A172 (cell line): Measurements from ENCODE around the gene HDGFL2. TPM values are rescaled to one million over a fixed set of nuclear protein-coding genes. Genes with fewer than 3 reads are reported as not detected.

Experiments used
- DNase-seq: peaks from one replicate; pipeline ENCODE4 v3.0.0-alpha.2; 2015; ENCODE audit warnings: low spot score
- total RNA-seq: library from RNA; depleted of rRNA; stranded (reverse); fragments of >200 nt; shearing (Covaris generic); gene quantifications from 2 replicates; pipeline ENCODE4 v1.2.3, GENCODE V29; 2014; rRNA removed

Gene HDGFL2
- total RNA-seq, result 53.9 and 88.2 TPM in 2 replicates

GRCh38 chr19:4472174-4472974 is at the start of gene HDGFL2:
Gene HDGFL2 (plus strand): TSS chr19:4472297. CDS start chr19:4472351, 54 bp downstream.
- DNase-seq, result no peak

- no peak for DNase-seq
Observed at GRCh38 chr19:4423416-4424126, 48.5 kb upstream of the HDGFL2 start.

GRCh38 chr19:4425537-4425936 is 46.6 kb upstream of the HDGFL2 start:
- no peak for DNase-seq

GRCh38 chr19:4428326-4428975 is 43.6 kb upstream of the HDGFL2 start:
- DNase-seq, result no peak

- DNase-seq, result no peak
Observed at GRCh38 chr19:4429256-4429655, 42.8 kb upstream of the HDGFL2 start.

- DNase-seq, result no peak
Observed at GRCh38 chr19:4429771-4430171, 42.3 kb upstream of the HDGFL2 start.

- DNase-seq, result no peak
Observed at GRCh38 chr19:4430760-4431159, 41.3 kb upstream of the HDGFL2 start.

- DNase-seq, result no peak
Observed at GRCh38 chr19:4431296-4431695, 40.8 kb upstream of the HDGFL2 start.

GRCh38 chr19:4431808-4432674 is 40.1 kb upstream of the HDGFL2 start:
- no peak for DNase-seq

- no peak for DNase-seq
Observed at GRCh38 chr19:4432918-4433506, 39.1 kb upstream of the HDGFL2 start.

GRCh38 chr19:4434391-4434790 is 37.7 kb upstream of the HDGFL2 start:
- DNase-seq, result no peak

- no peak for DNase-seq
Observed at GRCh38 chr19:4436231-4436630, 35.9 kb upstream of the HDGFL2 start.

GRCh38 chr19:4437103-4437502 is 35.0 kb upstream of the HDGFL2 start:
- no peak for DNase-seq

GRCh38 chr19:4439243-4439642 is 32.9 kb upstream of the HDGFL2 start:
- DNase-seq, result no peak

- no peak for DNase-seq
Observed at GRCh38 chr19:4441994-4442818, 29.9 kb upstream of the HDGFL2 start.

GRCh38 chr19:4442819-4443146 is 29.3 kb upstream of the HDGFL2 start:
- DNase-seq, result no peak

- DNase-seq, result no peak
Observed at GRCh38 chr19:4443188-4443587, 28.9 kb upstream of the HDGFL2 start.

GRCh38 chr19:4443966-4444764 is 27.9 kb upstream of the HDGFL2 start:
- no peak for DNase-seq
